H1 (cell line): ENCODE results near the gene UVSSA. TPM values are rescaled to one million over a fixed set of nuclear protein-coding genes. Genes with fewer than 3 reads are reported as not detected.

Experiments
- CTCF ChIP-seq, 3 experiments: IDR thresholded peaks; 1 replicate in 2 of 3; 2 replicates in 1 of 3; pipeline versions ENCODE4 v1.5.1 to v1.6.1; 2011; ENCODE audit warnings: low read length in 3 of 3, mild to moderate bottlenecking in 3 of 3, inconsistent platforms in 2 of 3, low read depth in 1 of 3, moderate library complexity in 1 of 3; ENCODE audit not compliant: insufficient read depth in 1 of 3; ENCODE audit errors: control extremely low read depth in 1 of 3
- POLR2A ChIP-seq, 2 experiments: IDR thresholded peaks; 1 replicate in 1 of 2; 2 replicates in 1 of 2; pipeline ENCODE4 v1.6.1; 2011; ENCODE audit warnings: low read depth in 2 of 2, low read length in 2 of 2, mild to moderate bottlenecking in 2 of 2; ENCODE audit errors: control extremely low read depth in 1 of 2
- TCF12 ChIP-seq: IDR thresholded peaks from 2 replicates; pipeline ENCODE4 v1.6.1; 2011; ENCODE audit warnings: low read depth, mild to moderate bottlenecking, low read length
- polyA plus RNA-seq, 7 experiments: library from polyadenylated mRNA; depleted of rRNA in 3 of 7; stranded (reverse) in 5 of 7; unstranded in 2 of 7; fragments of >200 nt in 5 of 7; fragments of 200-250 nt in 2 of 7; gene quantifications; 1 replicate in 5 of 7; 2 replicates in 1 of 7; 4 replicates in 1 of 7; pipeline versions ENCODE4 v1.2.1 to v1.2.3, GENCODE V29; 2011 to 2013; ENCODE audit warnings: missing spikeins in 2 of 7, mixed read lengths in 2 of 7
- total RNA-seq: library from RNA; stranded (reverse); fragmentation: NEBNext Ultra II Directional; extraction: Animal tissue kit (Norgen Biotek cat#: 25700); gene quantifications from 2 replicates; pipeline ENCODE4 v1.2.1, GENCODE V29; 2021

The UVSSA gene
- total and polyA plus RNA-seq, 2 of the 8 experiments (the other 6 are each of a cell fraction or from before 2014, with no cell fraction given) = 14.5 to 19.4 TPM

DNA sequence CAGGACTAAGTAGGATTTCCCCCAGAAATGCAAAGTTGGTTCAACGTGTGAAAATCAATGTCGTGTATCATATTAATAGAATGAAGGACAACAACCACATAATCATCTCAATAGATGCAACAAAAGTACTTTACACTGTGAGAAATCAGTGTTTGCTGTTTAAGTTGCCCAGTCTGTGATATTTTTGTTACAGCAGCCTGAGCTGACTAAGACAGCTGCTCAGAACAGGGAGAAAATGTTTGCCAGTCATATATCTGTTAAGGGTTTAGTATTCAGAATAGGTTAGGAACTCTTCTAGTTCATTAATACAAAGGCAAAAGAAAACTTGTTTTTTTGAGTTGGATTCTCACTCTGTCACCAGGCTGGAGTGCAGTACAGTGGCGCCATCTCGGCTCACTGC lies 44.8 kb upstream of the UVSSA start (continued):
- TF ChIP-seq TCF12 (no peak), POLR2A (IDR thresholded peaks at IDR 0.05; ENCODE audit: control extremely low read depth in 1 of 2, low read depth in 2 of 2, low read length in 2 of 2) (no peak), CTCF (IDR thresholded peaks at IDR 0.05; ENCODE audit: control extremely low read depth in 1 of 3, insufficient read depth in 1 of 3, low read depth in 1 of 3, low read length in 3 of 3) (no peak)
